ENCODE data around the gene GNG12. TPM values are rescaled to one million over a fixed set of nuclear protein-coding genes. Genes with fewer than 3 reads are reported as not detected.

GNG12 gene
- total and polyA plus RNA-seq, 9 of the 15 experiments (the other 6 are each of a cell fraction or from before 2014, with no cell fraction given): 2.6 to 6.0 (median 4.1) TPM

DNA sequence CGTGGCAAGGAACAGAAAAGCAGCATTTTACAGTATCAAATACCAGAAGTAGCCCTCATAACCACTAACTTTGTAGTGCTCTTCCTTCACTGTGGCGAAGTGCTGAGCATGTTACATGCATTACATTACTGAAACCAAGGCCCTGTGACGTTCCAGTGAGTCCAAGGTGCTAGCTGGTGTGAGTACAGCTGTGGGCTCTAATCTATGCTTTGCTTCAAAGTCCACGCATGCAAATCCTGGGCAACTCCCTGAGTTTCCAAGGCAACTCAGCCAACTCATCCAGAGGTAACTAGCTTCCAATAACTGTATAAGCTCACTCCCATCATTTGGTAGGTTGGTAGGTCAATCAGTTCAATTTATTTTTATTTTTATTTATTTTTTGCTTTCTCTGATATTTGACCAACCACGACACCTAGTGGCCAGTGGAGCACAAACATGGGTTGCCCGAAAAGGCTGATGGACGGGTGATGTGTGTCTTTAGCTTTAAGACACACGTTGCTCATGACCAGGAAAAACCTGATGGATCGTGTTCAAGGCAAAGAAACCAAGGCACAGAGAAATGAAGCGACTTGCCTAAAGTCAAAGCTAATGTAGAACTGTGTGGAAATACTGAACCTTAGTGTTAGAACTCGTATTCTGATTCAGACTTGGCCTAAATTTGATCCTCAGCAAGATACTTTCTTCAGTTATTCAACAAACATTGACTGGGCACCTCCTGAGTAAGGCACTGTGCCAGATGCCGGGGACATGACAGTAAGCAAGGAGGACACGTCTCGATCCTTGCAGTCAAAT is 73.0 kb downstream of the GNG12 start (continued):
- peak; percentile 90 to 98 for TF ChIP-seq RAD21 (CRISPR knock-in tag; conservative IDR thresholded peaks at IDR 0.05 in 1 of 2, IDR thresholded peaks at IDR 0.05 in 1 of 2)
- 0 out of 2 replicates have a peak, but pooled peaks have one; percentile 8 for TF ChIP-seq ZFX (CRISPR knock-in tag; IDR thresholded peaks at IDR 0.05)
- TF ChIP-seq, protein P1, sequence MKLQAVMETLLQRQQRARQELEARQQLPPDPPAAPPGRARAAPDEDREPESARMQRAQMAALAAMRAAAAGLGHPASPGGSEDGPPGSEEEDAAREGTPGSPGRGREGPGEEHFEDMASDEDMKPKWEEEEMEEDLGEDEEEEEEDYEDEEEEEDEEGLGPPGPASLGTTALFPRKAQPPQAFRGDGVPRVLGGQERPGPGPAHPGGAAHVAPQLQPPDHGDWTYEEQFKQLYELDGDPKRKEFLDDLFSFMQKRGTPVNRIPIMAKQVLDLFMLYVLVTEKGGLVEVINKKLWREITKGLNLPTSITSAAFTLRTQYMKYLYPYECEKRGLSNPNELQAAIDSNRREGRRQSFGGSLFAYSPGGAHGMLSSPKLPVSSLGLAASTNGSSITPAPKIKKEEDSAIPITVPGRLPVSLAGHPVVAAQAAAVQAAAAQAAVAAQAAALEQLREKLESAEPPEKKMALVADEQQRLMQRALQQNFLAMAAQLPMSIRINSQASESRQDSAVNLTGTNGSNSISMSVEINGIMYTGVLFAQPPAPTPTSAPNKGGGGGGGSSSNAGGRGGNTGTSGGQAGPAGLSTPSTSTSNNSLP (IDR thresholded peaks at IDR 0.05; ENCODE audit: borderline replicate concordance, low read depth, low read length): peak; percentile 17; the same call in 1 of the 2 replicates
- no peak for TF ChIP-seq SP1 (CRISPR knock-in tag; IDR thresholded peaks at IDR 0.05)
- TF ChIP-seq, protein P2, sequence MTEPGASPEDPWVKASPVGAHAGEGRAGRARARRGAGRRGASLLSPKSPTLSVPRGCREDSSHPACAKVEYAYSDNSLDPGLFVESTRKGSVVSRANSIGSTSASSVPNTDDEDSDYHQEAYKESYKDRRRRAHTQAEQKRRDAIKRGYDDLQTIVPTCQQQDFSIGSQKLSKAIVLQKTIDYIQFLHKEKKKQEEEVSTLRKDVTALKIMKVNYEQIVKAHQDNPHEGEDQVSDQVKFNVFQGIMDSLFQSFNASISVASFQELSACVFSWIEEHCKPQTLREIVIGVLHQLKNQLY (CRISPR knock-in tag; conservative IDR thresholded peaks at IDR 0.05): no peak
- no peak for TF ChIP-seq ZNF197 (CRISPR knock-in tag; IDR thresholded peaks at IDR 0.05; ENCODE audit: low read depth)
- TF ChIP-seq ZBTB8A (IDR thresholded peaks at IDR 0.05; ENCODE audit: partially characterized antibody): no peak
- 0 out of 2 replicates have a peak, but pooled peaks have one; percentile 26 for TF ChIP-seq JUND (IDR thresholded peaks at IDR 0.05; ENCODE audit: borderline replicate concordance, low read depth, low read length)
- TF ChIP-seq JUND (tag; IDR thresholded peaks at IDR 0.05; ENCODE audit: borderline replicate concordance, low read depth, low read length): no peak
- TF ChIP-seq NR2C2 (CRISPR knock-in tag; IDR thresholded peaks at IDR 0.05): no peak
- TF ChIP-seq NR2C2 (tag; IDR thresholded peaks at IDR 0.05): no peak
- TF ChIP-seq KDM5B (IDR thresholded peaks at IDR 0.05; ENCODE audit: insufficient replicate concordance, low read depth, low read length): no peak
- TF ChIP-seq, protein P3, sequence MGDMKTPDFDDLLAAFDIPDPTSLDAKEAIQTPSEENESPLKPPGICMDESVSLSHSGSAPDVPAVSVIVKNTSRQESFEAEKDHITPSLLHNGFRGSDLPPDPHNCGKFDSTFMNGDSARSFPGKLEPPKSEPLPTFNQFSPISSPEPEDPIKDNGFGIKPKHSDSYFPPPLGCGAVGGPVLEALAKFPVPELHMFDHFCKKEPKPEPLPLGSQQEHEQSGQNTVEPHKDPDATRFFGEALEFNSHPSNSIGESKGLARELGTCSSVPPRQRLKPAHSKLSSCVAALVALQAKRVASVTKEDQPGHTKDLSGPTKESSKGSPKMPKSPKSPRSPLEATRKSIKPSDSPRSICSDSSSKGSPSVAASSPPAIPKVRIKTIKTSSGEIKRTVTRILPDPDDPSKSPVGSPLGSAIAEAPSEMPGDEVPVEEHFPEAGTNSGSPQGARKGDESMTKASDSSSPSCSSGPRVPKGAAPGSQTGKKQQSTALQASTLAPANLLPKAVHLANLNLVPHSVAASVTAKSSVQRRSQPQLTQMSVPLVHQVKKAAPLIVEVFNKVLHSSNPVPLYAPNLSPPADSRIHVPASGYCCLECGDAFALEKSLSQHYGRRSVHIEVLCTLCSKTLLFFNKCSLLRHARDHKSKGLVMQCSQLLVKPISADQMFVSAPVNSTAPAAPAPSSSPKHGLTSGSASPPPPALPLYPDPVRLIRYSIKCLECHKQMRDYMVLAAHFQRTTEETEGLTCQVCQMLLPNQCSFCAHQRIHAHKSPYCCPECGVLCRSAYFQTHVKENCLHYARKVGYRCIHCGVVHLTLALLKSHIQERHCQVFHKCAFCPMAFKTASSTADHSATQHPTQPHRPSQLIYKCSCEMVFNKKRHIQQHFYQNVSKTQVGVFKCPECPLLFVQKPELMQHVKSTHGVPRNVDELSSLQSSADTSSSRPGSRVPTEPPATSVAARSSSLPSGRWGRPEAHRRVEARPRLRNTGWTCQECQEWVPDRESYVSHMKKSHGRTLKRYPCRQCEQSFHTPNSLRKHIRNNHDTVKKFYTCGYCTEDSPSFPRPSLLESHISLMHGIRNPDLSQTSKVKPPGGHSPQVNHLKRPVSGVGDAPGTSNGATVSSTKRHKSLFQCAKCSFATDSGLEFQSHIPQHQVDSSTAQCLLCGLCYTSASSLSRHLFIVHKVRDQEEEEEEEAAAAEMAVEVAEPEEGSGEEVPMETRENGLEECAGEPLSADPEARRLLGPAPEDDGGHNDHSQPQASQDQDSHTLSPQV (IDR thresholded peaks at IDR 0.05): peak; percentile 84
- TF ChIP-seq HMG20B (CRISPR knock-in tag; IDR thresholded peaks at IDR 0.05): no peak
- TF ChIP-seq, protein P4, sequence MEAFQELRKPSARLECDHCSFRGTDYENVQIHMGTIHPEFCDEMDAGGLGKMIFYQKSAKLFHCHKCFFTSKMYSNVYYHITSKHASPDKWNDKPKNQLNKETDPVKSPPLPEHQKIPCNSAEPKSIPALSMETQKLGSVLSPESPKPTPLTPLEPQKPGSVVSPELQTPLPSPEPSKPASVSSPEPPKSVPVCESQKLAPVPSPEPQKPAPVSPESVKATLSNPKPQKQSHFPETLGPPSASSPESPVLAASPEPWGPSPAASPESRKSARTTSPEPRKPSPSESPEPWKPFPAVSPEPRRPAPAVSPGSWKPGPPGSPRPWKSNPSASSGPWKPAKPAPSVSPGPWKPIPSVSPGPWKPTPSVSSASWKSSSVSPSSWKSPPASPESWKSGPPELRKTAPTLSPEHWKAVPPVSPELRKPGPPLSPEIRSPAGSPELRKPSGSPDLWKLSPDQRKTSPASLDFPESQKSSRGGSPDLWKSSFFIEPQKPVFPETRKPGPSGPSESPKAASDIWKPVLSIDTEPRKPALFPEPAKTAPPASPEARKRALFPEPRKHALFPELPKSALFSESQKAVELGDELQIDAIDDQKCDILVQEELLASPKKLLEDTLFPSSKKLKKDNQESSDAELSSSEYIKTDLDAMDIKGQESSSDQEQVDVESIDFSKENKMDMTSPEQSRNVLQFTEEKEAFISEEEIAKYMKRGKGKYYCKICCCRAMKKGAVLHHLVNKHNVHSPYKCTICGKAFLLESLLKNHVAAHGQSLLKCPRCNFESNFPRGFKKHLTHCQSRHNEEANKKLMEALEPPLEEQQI (IDR thresholded peaks at IDR 0.05): no peak

Data from K562 (cell line).